Left lobe of liver (tissue), 2 donors: ENCODE results near the gene NUTF2. TPM values are rescaled to one million over a fixed set of nuclear protein-coding genes. Genes with fewer than 3 reads are reported as not detected.

Experiments used
- ATAC-seq: fragments of 200-7000 bp; cut with Tn5 transposase; one replicate; pipeline ENCODE4 v1.9.1; 2020; ENCODE audit warnings: mild to moderate bottlenecking, moderate library complexity
- DNase-seq: peaks from one replicate; pipeline ENCODE4 v3.0.0-alpha.2; 2020; ENCODE audit warnings: low spot score
- total RNA-seq: library from RNA; stranded (reverse); gene quantifications from one replicate; pipeline ENCODE4 v1.2.1, GENCODE V29; 2021
- donor health status: DM: no; HTN: no; CAD: no; lungs with moderate emphysema.
- donor health status: DM: no; HTN: yes; CAD: no.

Gene NUTF2
- 23.2 TPM for total RNA-seq

DNA sequence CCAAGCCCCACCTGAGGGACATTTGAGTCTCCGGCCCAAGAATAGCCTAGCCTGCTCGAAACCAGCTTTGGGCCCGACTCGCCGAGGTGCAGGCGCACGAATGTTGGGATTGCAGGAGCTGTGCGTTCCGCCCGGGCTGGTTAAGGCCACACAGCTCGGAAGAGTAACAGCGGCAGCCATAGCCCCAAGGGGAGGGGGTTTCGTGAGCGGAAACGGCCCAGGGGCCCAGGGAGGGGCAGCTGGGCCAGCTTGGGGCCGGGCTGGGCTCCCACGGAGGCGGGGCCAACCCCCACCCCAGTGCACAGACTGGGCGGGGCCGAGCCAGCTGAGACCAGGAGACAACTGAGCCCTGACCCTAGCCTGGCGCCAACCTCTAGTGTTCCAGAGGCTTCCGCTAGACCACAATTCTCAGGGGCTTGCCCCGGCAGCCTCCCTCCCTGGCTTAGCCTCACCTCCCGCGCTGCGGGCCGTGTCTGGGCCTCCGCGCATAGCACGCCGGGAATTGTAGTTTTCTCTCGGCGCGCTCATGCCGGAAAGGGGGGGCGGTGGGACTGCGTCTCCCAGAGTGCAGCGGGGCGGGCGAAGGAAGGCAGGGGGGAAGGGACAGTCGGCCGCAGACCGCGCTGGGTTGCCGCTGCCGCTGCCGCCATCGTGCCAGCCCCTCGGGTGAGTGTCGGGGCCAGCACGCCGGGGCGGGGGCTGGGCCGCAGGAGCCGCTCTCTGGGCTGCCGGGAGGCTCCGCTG, at the start of gene NUTF2:
NUTF2 (plus strand) TSS at position 614 of the 744 bp plus-strand sequence. CDS start 18,198 bp downstream, outside the sequence.
- ATAC-seq: peak; percentile 83
- peak; percentile 97 for DNase-seq

GRCh38 chr16:67800338-67800926, 46.3 kb upstream of the NUTF2 start:
- no peak for DNase-seq
- no peak for ATAC-seq

- no peak for DNase-seq
- no peak for ATAC-seq
These were observed 45.5 kb upstream of the NUTF2 start for GRCh38 chr16:67801241-67801640.

GRCh38 chr16:67801883-67802282, 44.9 kb upstream of the NUTF2 start:
- ATAC-seq (no peak), DNase-seq (no peak)

DNA sequence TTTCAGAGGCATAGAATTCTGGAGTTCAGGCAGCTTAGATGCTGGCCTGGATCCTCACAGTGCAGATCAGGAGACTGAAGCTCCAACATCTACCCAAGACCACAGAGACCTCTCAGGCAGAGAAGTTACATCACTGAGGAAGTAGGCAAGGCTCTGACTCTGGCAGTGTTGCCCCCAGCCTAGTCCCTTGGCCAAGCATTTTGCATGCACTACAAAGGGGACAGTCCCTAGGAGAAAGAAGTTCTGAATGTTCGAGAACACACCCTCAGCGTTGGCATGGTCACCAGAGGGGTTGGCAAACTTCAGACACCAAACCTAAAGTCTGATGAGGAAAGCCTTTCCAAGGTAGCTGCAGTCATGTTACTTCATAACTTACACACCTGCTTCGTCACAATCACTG, 42.8 kb upstream of the NUTF2 start:
- ATAC-seq (no peak), DNase-seq (no peak)

DNA sequence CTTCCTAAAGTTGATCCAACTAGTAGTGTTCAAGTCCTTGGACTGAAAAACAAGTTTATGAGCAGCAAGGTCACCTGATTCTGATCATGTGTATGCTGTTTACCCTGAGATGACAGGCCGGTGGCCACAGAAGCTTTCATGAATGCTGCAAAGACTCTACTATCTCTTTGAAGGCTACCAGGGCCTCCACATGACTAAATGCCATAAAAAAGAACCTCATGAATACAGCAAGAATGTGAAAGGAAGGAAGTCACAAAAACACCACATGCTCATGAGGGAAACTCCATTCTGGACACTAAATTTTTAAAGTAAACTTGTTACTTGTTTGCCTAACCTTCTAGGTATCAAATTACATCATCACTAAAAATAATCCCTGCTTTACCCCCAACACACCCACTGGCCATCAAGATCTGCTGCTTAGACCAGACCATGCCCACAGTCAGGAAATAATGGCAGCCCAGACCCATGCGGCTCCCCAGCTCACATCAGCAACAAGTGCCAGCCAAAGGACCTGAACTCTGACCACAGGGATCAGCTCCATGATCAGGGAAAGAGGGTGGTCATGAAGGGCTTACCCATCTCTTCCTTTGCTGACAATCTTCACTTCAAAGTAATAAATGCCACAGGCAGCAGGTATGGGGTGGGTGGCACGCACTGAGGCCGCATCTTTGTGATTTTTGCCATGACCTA, 41.7 kb upstream of the NUTF2 start:
- DNase-seq: peak; percentile 58

GRCh38 chr16:67805718-67806427, 40.9 kb upstream of the NUTF2 start:
- ATAC-seq (peak; percentile 2), DNase-seq (peak; percentile 54)

More for the DNA sequence above, 41.7 kb upstream of the NUTF2 start:
- peak; percentile 9 for ATAC-seq

- ATAC-seq: peak; percentile 89
- peak; percentile 98 for DNase-seq
These were observed 40.1 kb upstream of the NUTF2 start, which contains the start of the genes RANBP10 and TSNAXIP1 for GRCh38 chr16:67806428-67807147. TSS of gene RANBP10 (minus strand) at chr16:67806560. CDS start at chr16:67806536, 24 bp downstream. TSS of gene TSNAXIP1 (plus strand) at chr16:67806889. CDS start at chr16:67807150, 261 bp downstream.

DNA sequence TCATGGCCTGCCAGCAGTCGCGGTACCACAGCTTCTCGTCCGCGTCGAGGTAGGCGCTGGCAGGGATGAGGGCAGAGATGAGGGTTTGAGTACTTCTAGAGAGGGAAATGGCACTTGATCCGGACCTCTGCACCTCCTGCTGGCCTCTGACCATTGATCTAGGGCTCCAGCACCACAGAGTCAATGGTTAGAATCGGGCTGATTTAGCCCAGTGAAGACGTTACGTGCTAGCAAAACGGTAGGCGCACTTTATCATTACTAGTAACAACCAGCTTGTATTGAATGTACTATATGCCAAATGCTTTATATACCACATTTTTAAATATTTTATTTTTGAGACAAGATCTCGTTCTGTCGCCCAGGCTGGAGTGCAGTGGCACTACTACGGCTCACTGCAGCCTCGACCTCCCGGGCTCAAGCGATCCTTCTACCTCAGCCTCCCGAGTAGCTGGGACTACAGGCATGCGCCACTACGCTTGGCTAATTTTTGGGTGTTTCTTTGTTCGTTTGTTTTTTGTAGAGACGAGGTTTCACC, 39.5 kb upstream of the NUTF2 start:
- no peak for ATAC-seq
- no peak for DNase-seq

DNA sequence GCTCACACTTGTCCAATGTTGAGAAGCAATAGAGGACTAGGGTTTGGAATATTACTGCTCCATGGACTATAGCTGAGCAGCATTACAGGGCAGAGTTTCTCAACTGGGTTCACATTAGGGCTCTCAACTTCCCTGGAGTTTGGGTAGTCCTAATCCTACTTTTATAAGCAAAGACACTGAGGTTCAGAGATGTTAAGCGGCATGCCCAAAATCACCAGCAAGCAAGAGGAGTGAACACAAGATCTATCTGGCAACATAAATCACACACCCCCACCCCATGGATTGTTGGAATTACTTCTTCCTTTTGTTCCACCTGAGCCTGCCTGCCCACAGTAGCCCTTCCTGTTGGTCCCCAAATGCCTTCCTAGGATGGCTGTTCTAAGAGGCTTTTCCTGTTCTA, 34.8 kb upstream of the NUTF2 start:
- DNase-seq: no peak
- ATAC-seq: no peak

DNA sequence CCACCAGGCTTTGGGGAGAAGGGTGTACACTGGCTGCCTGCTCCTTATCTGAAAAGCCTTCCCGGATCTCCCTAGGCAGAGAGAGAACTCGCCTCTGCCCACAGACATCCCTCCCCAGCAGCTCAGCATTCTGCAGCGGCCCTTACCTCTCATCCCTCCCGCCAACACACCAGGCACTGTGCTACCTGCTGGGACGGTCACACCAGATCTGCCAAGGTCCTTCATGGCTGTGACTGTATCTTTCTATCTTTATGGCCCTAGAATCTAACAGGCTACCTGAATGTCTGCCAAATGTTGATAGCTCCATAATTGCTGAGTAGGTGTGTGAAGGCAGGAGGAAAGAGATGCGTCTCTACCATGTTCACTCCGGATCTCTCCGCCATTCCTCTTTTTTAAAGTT, 32.2 kb upstream of the NUTF2 start:
- no peak for DNase-seq
- ATAC-seq: no peak

GRCh38 chr16:67820608-67821259, 26.0 kb upstream of the NUTF2 start:
- ATAC-seq (no peak), DNase-seq (no peak)

- no peak for ATAC-seq
- DNase-seq: no peak
These were observed 24.2 kb upstream of the NUTF2 start for GRCh38 chr16:67822511-67822910.

GRCh38 chr16:67825119-67825518, 21.6 kb upstream of the NUTF2 start:
- ATAC-seq (no peak), DNase-seq (no peak)

DNA sequence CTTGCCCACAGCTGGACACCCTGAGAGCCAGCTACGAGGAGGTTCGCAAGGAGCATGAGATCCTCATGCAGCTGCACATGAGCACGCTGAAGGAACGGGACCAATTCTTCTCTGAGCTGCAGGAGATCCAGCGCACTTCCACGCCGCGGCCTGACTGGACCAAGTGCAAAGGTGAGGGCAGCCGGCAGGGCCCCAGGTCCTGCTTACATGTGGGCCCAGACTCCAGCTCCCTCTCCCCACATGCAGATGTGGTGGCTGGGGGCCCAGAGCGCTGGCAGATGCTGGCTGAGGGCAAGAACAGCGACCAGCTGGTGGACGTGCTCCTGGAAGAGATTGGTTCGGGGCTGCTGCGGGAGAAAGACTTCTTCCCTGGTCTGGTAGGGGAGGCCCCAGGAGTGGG, 20.8 kb upstream of the NUTF2 start:
- no peak for ATAC-seq
- DNase-seq: no peak

GRCh38 chr16:67828651-67829050, 18.1 kb upstream of the NUTF2 start:
- DNase-seq: no peak
- ATAC-seq: no peak

DNA sequence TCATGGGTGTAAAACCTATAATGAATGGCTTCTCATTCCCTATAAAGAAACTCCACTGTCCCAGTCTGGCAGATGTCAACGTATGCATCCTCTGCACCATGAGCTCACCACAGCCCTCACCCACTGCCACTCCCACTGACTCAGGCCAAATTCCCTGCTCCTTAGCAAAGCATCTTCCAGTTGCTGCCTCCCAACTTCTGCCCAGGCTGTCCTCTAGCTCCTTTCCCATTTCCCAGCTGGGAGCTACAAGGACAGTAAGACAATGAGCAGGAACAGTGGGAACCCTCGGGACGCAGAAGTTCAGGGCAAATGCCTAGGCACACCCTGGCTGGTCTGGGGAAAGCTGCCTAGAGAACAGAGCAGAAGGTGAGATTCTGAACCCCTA, 13.7 kb upstream of the NUTF2 start:
- DNase-seq (no peak), ATAC-seq (peak; percentile 10)

GRCh38 chr16:67833415-67834241, 13.1 kb upstream of the NUTF2 start:
- peak; percentile 92 for DNase-seq
- ATAC-seq: peak; percentile 99

DNA sequence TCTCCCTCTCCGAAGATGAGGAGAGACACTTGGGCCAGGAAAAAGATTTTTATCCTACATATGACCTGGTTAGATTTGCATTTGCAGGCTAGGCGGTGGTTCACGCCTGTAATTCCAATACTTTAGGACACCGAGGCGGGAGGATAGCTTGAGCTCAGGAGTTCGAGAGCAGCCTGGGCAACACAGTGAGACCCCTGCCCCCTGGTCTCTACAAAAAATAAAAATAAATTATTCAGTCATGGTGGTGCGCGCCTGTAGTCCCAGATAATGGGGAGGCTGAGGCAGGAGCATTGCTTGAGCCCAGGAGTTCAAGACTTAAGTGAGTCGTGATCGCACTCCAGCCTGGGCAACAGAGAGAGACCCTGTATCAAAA, 12.5 kb upstream of the NUTF2 start:
- no peak for DNase-seq
- ATAC-seq: no peak
